ENCODE results near the gene ADORA2A. TPM values are rescaled to one million over a fixed set of nuclear protein-coding genes. Genes with fewer than 3 reads are reported as not detected.

The ADORA2A gene
- total RNA-seq, 1 experiment from 2014 or later: 3.5 TPM

DNA sequence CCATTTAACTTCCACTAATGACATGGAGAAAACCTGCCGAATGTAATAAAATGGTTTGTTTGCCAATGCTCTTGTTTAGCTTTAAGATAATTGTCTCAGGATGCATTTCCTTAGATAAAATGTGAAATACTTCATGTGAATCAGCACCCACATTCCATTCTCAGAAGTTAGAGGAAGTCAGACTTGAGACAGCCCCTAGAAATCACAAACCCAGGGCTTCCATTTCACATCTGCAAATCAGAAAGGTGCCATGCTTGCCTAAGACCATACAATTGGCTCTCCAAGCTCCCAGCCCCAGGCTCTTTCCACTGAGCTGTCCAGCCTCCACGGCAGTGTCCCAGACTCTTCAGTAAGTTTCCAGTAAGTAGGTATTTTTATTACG lies 35.6 kb upstream of the ADORA2A start:
- Histone ChIP-seq H2BK120ac (ENCODE audit: low read depth, low read length, poor library complexity, severe bottlenecking) (no peak overlapping the region), H4K20me1 (ENCODE audit: control insufficient read depth, insufficient read depth, insufficient read length) (no peaks in the 10 kb centered on the region), H4K8ac (replicated peaks; ENCODE audit: insufficient read length, low read depth, low read length) (no peak overlapping the region), H3T11ph (ENCODE audit: low read length) (no peak overlapping the region), H3K23me2 (ENCODE audit: insufficient read length, low read depth, low read length, poor library complexity, severe bottlenecking) (no peaks in the 10 kb centered on the region), H2AK5ac (ENCODE audit: insufficient read length, low read length) (no peak overlapping the region), H3K4me2 (ENCODE audit: insufficient read depth, insufficient read length, low read length) (no peak overlapping the region), H2BK12ac (ENCODE audit: insufficient read length, low read depth, low read length) (no peak overlapping the region), H3K4me1 (ENCODE audit: insufficient read depth, low read length) (no peaks in the 10 kb centered on the region), H3K4ac (ENCODE audit: low read depth, low read length) (no peak overlapping the region), H2BK5ac (ENCODE audit: insufficient read length, low read length) (no peak overlapping the region), H3K23ac (ENCODE audit: insufficient read length, low read depth, low read length) (no peak overlapping the region), H2AFZ (ENCODE audit: low read length) (no peak overlapping the region), H4K91ac (ENCODE audit: insufficient read length, low read depth, low read length) (no peak overlapping the region), H3K79me2 (ENCODE audit: insufficient read depth, low read length) (no peaks in the 10 kb centered on the region), H3K79me1 (ENCODE audit: insufficient read depth, low read depth, low read length, poor library complexity, severe bottlenecking) (no peaks in the 10 kb centered on the region), H2BK20ac (ENCODE audit: low read depth, low read length, poor library complexity, severe bottlenecking) (no peak overlapping the region), H4K5ac (ENCODE audit: insufficient read length, low read depth, low read length) (no peak overlapping the region), H3K18ac (ENCODE audit: insufficient read length, low read depth, low read length) (no peak overlapping the region), H3K56ac (ENCODE audit: insufficient read length, low read depth, low read length) (no peak overlapping the region), H3K9me3 (ENCODE audit: control insufficient read depth, low read depth, low read length) (no peaks in the 10 kb centered on the region), H2BK15ac (ENCODE audit: low read depth, low read length) (no peak overlapping the region), H3K27ac (ENCODE audit: insufficient read length, low read depth, low read length) (no peak overlapping the region), H3K14ac (ENCODE audit: insufficient read depth, low read length) (no peak overlapping the region), H3K9ac (ENCODE audit: extremely low read depth, insufficient read length, low read length) (no peak overlapping the region), H3K27me3 (ENCODE audit: insufficient read depth, low read length) (no peaks in the 10 kb centered on the region)
- Mint-ChIP-seq H3K4me1 (no peaks in the 10 kb centered on the region), H3K4me3 (no peak overlapping the region), H3K27me3 (ENCODE audit: low read depth) (no peaks in the 10 kb centered on the region), H3K27ac (peak overlapping the region in 1 of 3 experiments; percentile 27; a peak in 3 of 7 replicates), H3K9me3 (no peaks in the 10 kb centered on the region), H3K36me3 (ENCODE audit: insufficient read depth in 1 of 3, low read depth in 3 of 3) (peaks cover 6 to 16% (median 14%) of the 10 kb centered on the region in 3 experiments; a peak in 6 of 7 replicates)
- no CpG with 5 or more reads among the region's 3 CpGs for WGBS (ENCODE audit: extremely low coverage, insufficient read length, low lambda C conversion rate)
- no peak for DNase-seq
- TF ChIP-seq, protein P1, sequence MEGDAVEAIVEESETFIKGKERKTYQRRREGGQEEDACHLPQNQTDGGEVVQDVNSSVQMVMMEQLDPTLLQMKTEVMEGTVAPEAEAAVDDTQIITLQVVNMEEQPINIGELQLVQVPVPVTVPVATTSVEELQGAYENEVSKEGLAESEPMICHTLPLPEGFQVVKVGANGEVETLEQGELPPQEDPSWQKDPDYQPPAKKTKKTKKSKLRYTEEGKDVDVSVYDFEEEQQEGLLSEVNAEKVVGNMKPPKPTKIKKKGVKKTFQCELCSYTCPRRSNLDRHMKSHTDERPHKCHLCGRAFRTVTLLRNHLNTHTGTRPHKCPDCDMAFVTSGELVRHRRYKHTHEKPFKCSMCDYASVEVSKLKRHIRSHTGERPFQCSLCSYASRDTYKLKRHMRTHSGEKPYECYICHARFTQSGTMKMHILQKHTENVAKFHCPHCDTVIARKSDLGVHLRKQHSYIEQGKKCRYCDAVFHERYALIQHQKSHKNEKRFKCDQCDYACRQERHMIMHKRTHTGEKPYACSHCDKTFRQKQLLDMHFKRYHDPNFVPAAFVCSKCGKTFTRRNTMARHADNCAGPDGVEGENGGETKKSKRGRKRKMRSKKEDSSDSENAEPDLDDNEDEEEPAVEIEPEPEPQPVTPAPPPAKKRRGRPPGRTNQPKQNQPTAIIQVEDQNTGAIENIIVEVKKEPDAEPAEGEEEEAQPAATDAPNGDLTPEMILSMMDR (conservative IDR thresholded peaks at IDR 0.05): no peak

All from H9 (cell line).